OCI-LY1 (cell line): ENCODE results near the gene FMOD.

Source experiments
- CTCF ChIP-seq: fragments of 200-600 bp; sonication (generic), shearing (Covaris generic); IDR thresholded peaks from 2 replicates; pipeline ENCODE4 v1.5.1; 2017; ENCODE audit warnings: mild to moderate bottlenecking, antibody characterized with exemption, low read length, moderate library complexity, mixed read lengths
- EZH2 ChIP-seq: fragments of 200-600 bp; sonication (generic), shearing (Covaris generic); IDR thresholded peaks from 2 replicates; pipeline ENCODE4 v1.8.0; 2017; ENCODE audit warnings: borderline replicate concordance, mixed run types, mild to moderate bottlenecking, antibody characterized with exemption, low read length, moderate library complexity, mixed read lengths

GRCh38 chr1:203342192-203342940 lies 8.6 kb downstream of the FMOD start:
- TF ChIP-seq CTCF (peak; percentile 85), EZH2 (no peak)
